Gastroesophageal sphincter (tissue), 3 donors: Measurements from ENCODE around the gene LNPK.

ENCODE experiments used
- CTCF ChIP-seq, 4 experiments: fragments of 200-600 bp in 2 of 4; fragments of 450-650 bp in 2 of 4; sonication (generic) in 1 of 4; IDR thresholded peaks; one replicate each; pipeline ENCODE4 v1.5.1; 2017 to 2019; ENCODE audit warnings: antibody characterized with exemption in 4 of 4, mild to moderate bottlenecking in 2 of 4, moderate library complexity in 2 of 4
- POLR2A ChIP-seq, 2 donors: fragments of 450-650 bp; IDR thresholded peaks; one replicate each; pipeline ENCODE4 v1.6.1; 2017; ENCODE audit warnings: antibody characterized with exemption in 2 of 2, mild to moderate bottlenecking in 2 of 2, moderate library complexity in 1 of 2
- POLR2AphosphoS5 ChIP-seq: sonication (generic); formaldehyde crosslinking; IDR thresholded peaks from one replicate; pipeline ENCODE4 v1.6.1; 2017; ENCODE audit warnings: antibody characterized with exemption

- no peak for TF ChIP-seq POLR2A (IDR thresholded peaks at IDR 0.05)
- no peak for TF ChIP-seq CTCF (IDR thresholded peaks at IDR 0.05)
- TF ChIP-seq POLR2AphosphoS5 = no peak
Measured at GRCh38 chr2:175903384-175903936, 98.6 kb downstream of the LNPK start.
